GM18511 (cell line): Measurements from ENCODE around the gene MBD6.
"Not testable (repeated sequence)": the region's sequence is repeated elsewhere in the genome, so short reads cannot be mapped to it uniquely, and the experiment has no call there.

ENCODE experiments used
- ATAC-seq: cut with Tn5 transposase; IDR thresholded peaks from one replicate; pipeline ENCODE4 v1.9.1; 2021; ENCODE audit warnings: mild to moderate bottlenecking, moderate library complexity; ENCODE audit not compliant: unreplicated experiment

The MBD6 gene

GRCh38 chr12:57546438-57547287 is 24.0 kb downstream of the MBD6 start, which contains the start of gene DCTN2:
TSS of gene DCTN2 (minus strand) at chr12:57547192. CDS start at chr12:57547063, 129 bp downstream.
- ATAC-seq = peak; percentile 98

DNA sequence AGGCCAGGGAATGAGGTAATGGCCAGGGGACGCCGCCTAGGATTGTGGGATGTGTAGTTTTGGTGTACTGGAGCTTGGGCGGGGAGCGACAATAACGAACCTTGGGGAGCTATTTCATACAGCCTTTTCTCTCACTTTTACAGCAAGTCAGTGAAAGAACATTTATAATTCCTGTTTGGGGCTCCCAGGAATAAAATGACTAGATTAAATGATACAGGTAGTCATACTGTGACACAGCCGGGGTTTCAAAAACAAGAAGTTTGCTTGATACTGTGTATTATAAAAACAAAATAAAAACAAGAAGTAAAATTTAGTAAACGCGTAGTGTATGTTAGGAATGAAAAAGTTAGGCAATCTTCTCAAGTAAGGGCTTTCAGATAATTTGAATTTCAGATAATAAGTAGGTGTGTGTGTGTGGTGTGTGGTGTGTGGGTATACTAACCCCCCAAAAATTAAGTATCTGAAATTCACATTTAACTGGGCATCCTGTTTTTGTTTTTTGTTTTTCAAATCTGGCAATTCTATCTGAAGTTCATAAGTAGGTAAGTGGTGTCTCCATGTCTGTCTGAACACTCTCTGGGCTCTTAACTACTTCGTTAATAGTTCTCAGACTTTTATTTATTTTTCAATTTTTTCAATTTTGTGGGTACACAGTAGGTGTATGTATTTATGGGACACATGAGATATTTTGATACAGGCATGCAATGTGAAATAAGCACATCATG is 24.8 kb downstream of the MBD6 start:
- no peak for ATAC-seq

GRCh38 chr12:57548013-57548315 is 25.3 kb downstream of the MBD6 start:
- ATAC-seq = no peak

DNA sequence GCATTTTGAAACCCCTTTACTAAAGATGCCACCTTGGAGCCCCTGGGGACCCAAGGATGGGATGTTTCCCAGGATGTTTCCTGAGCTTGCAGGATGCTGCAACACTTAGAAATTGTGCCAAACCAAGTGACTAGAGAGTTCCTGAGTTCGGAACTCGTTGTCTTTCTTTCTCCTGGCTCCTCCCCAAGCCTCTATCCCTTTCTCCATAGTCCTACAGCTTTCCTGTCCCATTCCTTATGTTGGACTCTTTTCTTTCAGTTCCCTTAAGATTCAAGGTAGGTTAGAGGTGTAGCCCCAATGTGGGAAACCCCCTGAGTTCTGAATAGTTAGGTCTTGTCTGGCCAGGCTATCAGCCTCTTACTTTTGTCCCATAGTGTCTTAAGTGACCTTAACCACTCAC is 25.9 kb downstream of the MBD6 start:
- no peak for ATAC-seq

DNA sequence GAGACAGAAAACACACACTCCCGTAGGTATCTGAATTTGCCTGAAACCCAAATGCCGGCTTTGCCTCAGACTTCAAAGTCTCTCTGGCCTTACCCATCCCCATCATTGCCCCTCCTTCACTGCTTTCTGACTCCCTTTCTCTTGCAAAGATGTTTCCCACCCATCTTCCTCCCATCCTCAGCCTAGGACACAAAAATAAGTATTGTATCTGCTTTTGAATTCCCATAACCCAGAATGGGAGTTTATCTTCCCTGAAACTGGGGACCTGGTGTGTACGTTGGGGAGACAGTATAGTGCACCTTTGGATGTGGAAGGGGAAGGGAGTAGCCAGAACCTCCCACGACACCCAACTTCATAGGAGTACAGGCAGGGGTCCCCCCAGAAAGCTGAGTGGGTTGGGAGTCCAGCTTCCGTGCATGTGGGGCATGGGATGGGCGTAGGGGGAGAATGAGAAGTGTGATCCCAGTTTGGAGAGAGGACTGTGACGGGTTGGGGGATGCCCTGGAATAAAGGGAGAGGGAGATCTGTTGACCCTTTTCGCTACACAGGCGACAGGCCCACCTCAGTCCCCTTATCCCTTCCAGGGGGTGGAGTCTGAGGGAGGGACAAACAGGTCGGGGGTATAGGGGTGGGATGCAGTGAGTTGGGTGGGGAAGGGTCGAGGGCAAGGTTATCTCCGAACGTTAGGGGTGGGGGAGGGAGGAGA is 26.7 kb downstream of the MBD6 start:
- no peak for ATAC-seq

- ATAC-seq = no peak
These were observed 27.5 kb downstream of the MBD6 start, which contains the start of gene KIF5A for GRCh38 chr12:57549909-57550640. TSS of gene KIF5A (plus strand) at chr12:57550044. CDS start at chr12:57550272, 228 bp downstream.

DNA sequence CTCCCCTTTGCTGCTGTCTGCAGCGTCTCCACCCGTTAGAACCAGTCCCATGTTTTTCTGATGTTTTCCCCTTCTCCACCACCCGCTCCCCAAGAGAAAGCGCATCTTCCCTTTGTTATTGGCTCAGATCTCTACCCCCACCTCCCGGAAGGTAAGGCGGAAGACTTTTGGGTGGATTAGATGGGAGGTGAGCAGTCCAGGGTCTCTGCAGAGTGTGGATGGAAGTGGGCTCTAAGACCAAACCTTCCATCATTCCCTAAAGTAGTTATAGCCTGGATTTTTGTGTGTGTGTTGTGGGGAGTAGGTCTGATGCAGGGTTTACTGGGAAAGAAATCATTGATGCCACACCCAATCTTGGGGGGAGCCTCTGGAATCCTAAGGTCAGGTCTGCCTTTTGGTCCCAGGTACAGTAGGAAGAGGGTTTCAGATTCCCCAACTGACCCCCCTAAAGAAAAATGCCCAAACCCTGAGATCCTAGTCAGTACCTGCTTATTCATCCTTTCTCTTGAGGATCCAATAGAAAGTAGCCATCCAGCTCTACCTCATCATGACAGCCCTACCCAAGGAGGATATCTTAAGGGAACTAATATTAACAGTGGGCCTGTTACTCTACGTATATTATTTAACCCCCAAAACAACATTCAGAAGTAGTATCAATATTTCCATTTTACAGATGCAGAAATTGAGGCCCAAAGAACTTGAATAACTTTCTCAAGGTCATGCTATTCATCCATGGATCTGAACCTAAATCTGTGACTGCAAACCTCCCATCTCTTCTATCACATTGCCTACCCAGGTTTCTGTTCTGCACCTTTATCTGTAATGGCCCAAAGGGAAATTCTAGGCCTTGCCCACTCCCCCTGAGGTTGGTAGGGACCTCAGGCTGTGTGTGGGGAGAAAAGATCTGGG is 28.3 kb downstream of the MBD6 start:
- no peak for ATAC-seq

- no peak for ATAC-seq
These were observed 29.1 kb downstream of the MBD6 start for GRCh38 chr12:57551637-57552305.

- no peak for ATAC-seq
These were observed 29.7 kb downstream of the MBD6 start for GRCh38 chr12:57552306-57552651.

GRCh38 chr12:57552835-57553313 is 30.2 kb downstream of the MBD6 start:
- ATAC-seq = no peak

- ATAC-seq = no peak
These were observed 30.9 kb downstream of the MBD6 start for GRCh38 chr12:57553343-57554202.

DNA sequence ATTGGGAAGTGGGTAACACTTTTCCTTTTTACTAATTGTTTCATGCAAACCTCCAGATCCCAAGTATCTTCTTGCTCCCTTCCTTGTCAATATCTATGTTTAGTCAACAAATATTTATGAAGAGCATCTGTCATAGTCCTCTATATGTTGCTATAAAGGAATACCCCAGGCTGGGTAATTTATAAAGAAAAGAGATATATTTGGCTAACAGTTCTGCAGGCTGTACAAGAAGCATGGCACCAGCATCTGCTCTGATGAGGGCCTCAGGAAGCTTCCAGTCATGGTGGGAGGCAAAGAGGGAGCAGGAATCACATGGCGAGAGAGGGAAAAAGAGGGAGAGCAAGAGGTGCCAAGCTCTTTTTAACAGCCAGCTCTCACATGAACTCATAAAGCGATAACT is 31.8 kb downstream of the MBD6 start:
- ATAC-seq = no peak

- ATAC-seq = no peak
These were observed 32.3 kb downstream of the MBD6 start for GRCh38 chr12:57554897-57555296.

- no peak for ATAC-seq
These were observed 36.2 kb downstream of the MBD6 start for GRCh38 chr12:57558864-57559263.

- no peak for ATAC-seq
These were observed 37.9 kb downstream of the MBD6 start for GRCh38 chr12:57560516-57560915.

- ATAC-seq = not testable (repeated sequence)
These were observed 38.5 kb downstream of the MBD6 start for GRCh38 chr12:57561117-57561516.

- ATAC-seq = no peak
These were observed 40.7 kb downstream of the MBD6 start for GRCh38 chr12:57563358-57563757.

DNA sequence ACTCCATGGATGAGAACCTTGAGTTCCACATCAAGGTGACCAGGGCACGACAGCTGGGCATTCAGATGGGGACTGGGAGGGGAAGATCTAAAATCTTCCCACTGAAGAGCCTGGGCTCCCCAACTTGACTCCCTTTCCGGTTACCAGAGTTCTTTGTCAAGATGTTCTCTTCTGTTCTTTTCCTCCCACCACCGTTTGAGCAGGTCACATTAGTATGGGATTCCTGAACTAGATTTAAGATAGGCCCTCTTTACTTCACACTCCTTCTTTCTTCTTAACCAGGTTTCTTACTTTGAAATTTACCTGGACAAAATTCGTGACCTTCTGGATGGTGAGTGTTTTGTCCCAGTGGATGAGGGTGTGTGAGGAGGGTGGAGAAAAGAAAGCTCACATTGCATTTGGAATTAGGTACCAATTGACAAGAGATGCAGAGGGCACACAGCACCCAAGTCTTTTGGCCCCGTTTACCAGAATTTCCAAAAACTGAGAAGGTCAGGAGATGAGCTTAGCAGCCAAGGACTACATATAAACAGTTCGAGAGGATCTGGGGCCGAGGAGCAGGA is 41.6 kb downstream of the MBD6 start:
- ATAC-seq = no peak
